Stomach (tissue), 4 donors: Measurements from ENCODE around the gene HEXIM1.

ENCODE experiments used
- CTCF ChIP-seq, 7 experiments: fragments of 450-650 bp in 4 of 7; fragments of 200-600 bp in 3 of 7; sonication (generic) in 3 of 7; IDR thresholded peaks; one replicate each; pipeline ENCODE4 v1.5.1; 2016 to 2019; ENCODE audit warnings: antibody characterized with exemption in 7 of 7, control low read depth in 2 of 7, mild to moderate bottlenecking in 1 of 7
- POLR2A ChIP-seq, 4 donors: fragments of 450-650 bp; IDR thresholded peaks; one replicate each; pipeline ENCODE4 v1.6.1; 2016; ENCODE audit warnings: antibody characterized with exemption in 4 of 4, control low read depth in 2 of 4, mild to moderate bottlenecking in 1 of 4, moderate library complexity in 1 of 4

GRCh38 chr17:45147581-45148182, 593 bp upstream of the HEXIM1 start:
- TF ChIP-seq CTCF (IDR thresholded peaks at IDR 0.05) (peak in 1 of 7 experiments; percentile 17), POLR2A (IDR thresholded peaks at IDR 0.05) (no peak)
